Naive B cell (primary cell): ENCODE results near the gene TMEM204. TPM values are rescaled to one million over a fixed set of nuclear protein-coding genes. Genes with fewer than 3 reads are reported as not detected.
A peak's percentile ranks its signal among the peaks of the same experiment; 100 is the strongest.

ENCODE experiments used
- ATAC-seq, 2 donors: fragments of 150-1000 bp; cut with Tn5 transposase; 2 replicates each; pipeline ENCODE4 v1.10.0; 2021; ENCODE audit warnings: low read depth in 2 of 2, mild to moderate bottlenecking in 2 of 2, moderate library complexity in 2 of 2
- DNase-seq: peaks from one replicate; pipeline ENCODE4 v3.0.0; 2022
- H3K27ac Mint-ChIP-seq, 6 donors: one replicate each; pipeline ENCODE4 v1.8.0; 2020 to 2022; ENCODE audit warnings: mild to moderate bottlenecking in 6 of 6, mixed read lengths in 6 of 6, moderate library complexity in 5 of 6, inconsistent platforms in 2 of 6
- H3K27me3 Mint-ChIP-seq, 3 donors: one replicate each; pipeline ENCODE4 v1.8.0; 2021 to 2022; ENCODE audit warnings: mixed read lengths in 3 of 3, mild to moderate bottlenecking in 1 of 3
- H3K36me3 Mint-ChIP-seq, 2 donors: one replicate each; pipeline ENCODE4 v1.8.0; 2020 to 2022; ENCODE audit warnings: mixed read lengths in 2 of 2, inconsistent platforms in 1 of 2, mild to moderate bottlenecking in 1 of 2
- H3K4me1 Mint-ChIP-seq, 3 donors: one replicate each; pipeline ENCODE4 v1.8.0; 2020 to 2022; ENCODE audit warnings: mixed read lengths in 3 of 3, inconsistent platforms in 1 of 3, mild to moderate bottlenecking in 1 of 3, moderate library complexity in 1 of 3
- H3K4me3 Mint-ChIP-seq, 8 donors: one replicate each; pipeline ENCODE4 v1.8.0; 2020 to 2022; ENCODE audit warnings: mild to moderate bottlenecking in 8 of 8, mixed read lengths in 8 of 8, moderate library complexity in 8 of 8, inconsistent platforms in 2 of 8
- H3K9me3 Mint-ChIP-seq, 7 donors: one replicate each; pipeline ENCODE4 v1.8.0; 2020 to 2022; ENCODE audit warnings: mixed read lengths in 7 of 7, mild to moderate bottlenecking in 5 of 7, inconsistent platforms in 2 of 7, moderate library complexity in 1 of 7
- polyA plus RNA-seq, 6 donors: library from polyadenylated mRNA; unstranded; fragments of 300-500 nt; fragmentation: Illumina TruSeq; gene quantifications; one replicate each; pipeline ENCODE4 v1.2.3, GENCODE V29; 2021; ENCODE audit warnings: low read depth in 6 of 6

The TMEM204 gene
- polyA plus RNA-seq, 6 donors from 2014 or later = 5.2 to 23.9 (median 6.6) TPM

GRCh38 chr16:1541293-1542165 is 8.1 kb downstream of the TMEM204 start:
- no peak overlapping the region for H3K4me3 Mint-ChIP-seq

GRCh38 chr16:1542166-1542500 is 8.7 kb downstream of the TMEM204 start:
- peak overlapping the region in 1 of 6 donors; percentile 53 for H3K27ac Mint-ChIP-seq
- no peak for ATAC-seq

More at GRCh38 chr16:1541293-1542165, 8.1 kb downstream of the TMEM204 start:
- ATAC-seq (no peak), DNase-seq (no peak)
- Mint-ChIP-seq H3K36me3 (no peaks in the 10 kb centered on the region), H3K9me3 (no peaks in the 10 kb centered on the region), H3K27me3 (peaks cover 0 to 7% (median 0%) of the 10 kb centered on the region in 3 donors), H3K27ac (peak overlapping the region in 2 of 6 donors; percentile 15 to 44), H3K4me1 (peaks cover 19 to 60% (median 39%) of the 10 kb centered on the region in 3 donors)

GRCh38 chr16:1542533-1542932 is 9.1 kb downstream of the TMEM204 start:
- no peaks in the 10 kb centered on the region for H3K36me3 Mint-ChIP-seq
- no peaks in the 10 kb centered on the region for H3K9me3 Mint-ChIP-seq
- ATAC-seq (no peak), DNase-seq (no peak)
- H3K4me3 Mint-ChIP-seq = peak overlapping the region in 3 of 8 donors; percentile 53 to 74 (median 73)
- H3K27me3 Mint-ChIP-seq = no peaks in the 10 kb centered on the region
- peak overlapping the region in 2 of 6 donors; percentile 28 to 53 for H3K27ac Mint-ChIP-seq
- H3K4me1 Mint-ChIP-seq = peaks cover 16 to 53% (median 39%) of the 10 kb centered on the region in 3 donors

More at GRCh38 chr16:1542166-1542500, 8.7 kb downstream of the TMEM204 start:
- no peak for DNase-seq
- Mint-ChIP-seq H3K27me3 (peaks cover 0 to under 1% (median 0%) of the 10 kb centered on the region in 3 donors), H3K36me3 (no peaks in the 10 kb centered on the region), H3K4me3 (no peak overlapping the region), H3K4me1 (peaks cover 16 to 56% (median 39%) of the 10 kb centered on the region in 3 donors), H3K9me3 (no peaks in the 10 kb centered on the region)

- peak; percentile 71 for ATAC-seq
- Mint-ChIP-seq H3K9me3 (no peaks in the 10 kb centered on the region), H3K27me3 (no peaks in the 10 kb centered on the region), H3K4me3 (peak overlapping the region; percentile 2 to 83 (median 74)), H3K27ac (peak overlapping the region; percentile 5 to 89 (median 49)), H3K36me3 (no peaks in the 10 kb centered on the region), H3K4me1 (peaks cover 14 to 51% (median 36%) of the 10 kb centered on the region in 3 donors)
- peak; percentile 34 for DNase-seq
These were observed 9.8 kb downstream of the TMEM204 start for GRCh38 chr16:1543085-1543896.

GRCh38 chr16:1545044-1546040 is 11.9 kb downstream of the TMEM204 start:
- H3K4me1 Mint-ChIP-seq = peaks cover 11 to 49% (median 33%) of the 10 kb centered on the region in 3 donors
- H3K9me3 Mint-ChIP-seq = no peaks in the 10 kb centered on the region

GRCh38 chr16:1546430-1546829 is 13.0 kb downstream of the TMEM204 start:
- Mint-ChIP-seq H3K4me3 (peak overlapping the region in 1 of 8 donors; percentile 37), H3K9me3 (no peaks in the 10 kb centered on the region), H3K36me3 (no peaks in the 10 kb centered on the region), H3K27me3 (no peaks in the 10 kb centered on the region), H3K4me1 (peaks cover 11 to 45% (median 33%) of the 10 kb centered on the region in 3 donors), H3K27ac (peak overlapping the region in 3 of 6 donors; percentile 49 to 83 (median 82))
- DNase-seq = no peak
- ATAC-seq = no peak

More at GRCh38 chr16:1545044-1546040, 11.9 kb downstream of the TMEM204 start:
- peak overlapping the region in 5 of 8 donors; percentile 15 to 75 (median 53) for H3K4me3 Mint-ChIP-seq
- no peaks in the 10 kb centered on the region for H3K36me3 Mint-ChIP-seq
- no peak for ATAC-seq
- DNase-seq = no peak
- H3K27ac Mint-ChIP-seq = peak overlapping the region in 2 of 6 donors; percentile 39 to 76
- H3K27me3 Mint-ChIP-seq = no peaks in the 10 kb centered on the region

- DNase-seq (no peak), ATAC-seq (no peak)
- Mint-ChIP-seq H3K27ac (peak overlapping the region in 1 of 6 donors; percentile 36), H3K27me3 (no peaks in the 10 kb centered on the region), H3K9me3 (no peaks in the 10 kb centered on the region), H3K36me3 (no peaks in the 10 kb centered on the region), H3K4me1 (peaks cover 11 to 39% (median 22%) of the 10 kb centered on the region in 3 donors), H3K4me3 (peak overlapping the region in 1 of 8 donors; percentile 20)
These were observed 14.8 kb downstream of the TMEM204 start for GRCh38 chr16:1548233-1548632.

- H3K4me3 Mint-ChIP-seq = no peak overlapping the region
- ATAC-seq = no peak
- H3K27ac Mint-ChIP-seq = no peak overlapping the region
- H3K36me3 Mint-ChIP-seq = no peaks in the 10 kb centered on the region
- DNase-seq = no peak
- peaks cover 7 to 34% (median 17%) of the 10 kb centered on the region in 3 donors for H3K4me1 Mint-ChIP-seq
- H3K9me3 Mint-ChIP-seq = no peaks in the 10 kb centered on the region
- no peaks in the 10 kb centered on the region for H3K27me3 Mint-ChIP-seq
These were observed 15.3 kb downstream of the TMEM204 start for GRCh38 chr16:1548727-1549126.

- no peak for DNase-seq
- H3K36me3 Mint-ChIP-seq = no peaks in the 10 kb centered on the region
- no peak for ATAC-seq
- H3K27ac Mint-ChIP-seq = no peak overlapping the region
- H3K4me3 Mint-ChIP-seq = no peak overlapping the region
- no peaks in the 10 kb centered on the region for H3K9me3 Mint-ChIP-seq
- no peaks in the 10 kb centered on the region for H3K27me3 Mint-ChIP-seq
- peaks cover 6 to 20% (median 14%) of the 10 kb centered on the region in 3 donors for H3K4me1 Mint-ChIP-seq
These were observed 16.6 kb downstream of the TMEM204 start for GRCh38 chr16:1550069-1550468.

GRCh38 chr16:1550696-1551095 is 17.2 kb downstream of the TMEM204 start:
- no peak overlapping the region for H3K4me3 Mint-ChIP-seq
- no peaks in the 10 kb centered on the region for H3K36me3 Mint-ChIP-seq
- peaks cover 2 to 14% (median 9%) of the 10 kb centered on the region in 3 donors for H3K4me1 Mint-ChIP-seq
- no peaks in the 10 kb centered on the region for H3K9me3 Mint-ChIP-seq
- no peak overlapping the region for H3K27ac Mint-ChIP-seq
- no peak for ATAC-seq
- H3K27me3 Mint-ChIP-seq = no peaks in the 10 kb centered on the region
- DNase-seq = no peak

GRCh38 chr16:1551166-1551565 is 17.7 kb downstream of the TMEM204 start:
- no peak for ATAC-seq
- peaks cover 2 to 11% (median 5%) of the 10 kb centered on the region in 3 donors for H3K4me1 Mint-ChIP-seq
- no peaks in the 10 kb centered on the region for H3K27me3 Mint-ChIP-seq
- H3K36me3 Mint-ChIP-seq = no peaks in the 10 kb centered on the region
- no peak for DNase-seq
- no peak overlapping the region for H3K27ac Mint-ChIP-seq
- H3K4me3 Mint-ChIP-seq = no peak overlapping the region
- H3K9me3 Mint-ChIP-seq = no peaks in the 10 kb centered on the region

- no peak overlapping the region for H3K4me3 Mint-ChIP-seq
- ATAC-seq (no peak), DNase-seq (no peak)
- no peaks in the 10 kb centered on the region for H3K36me3 Mint-ChIP-seq
- no peak overlapping the region for H3K27ac Mint-ChIP-seq
- no peaks in the 10 kb centered on the region for H3K27me3 Mint-ChIP-seq
- H3K9me3 Mint-ChIP-seq = no peaks in the 10 kb centered on the region
- peaks cover 2 to 9% (median 5%) of the 10 kb centered on the region in 3 donors for H3K4me1 Mint-ChIP-seq
These were observed 18.7 kb downstream of the TMEM204 start for GRCh38 chr16:1552129-1552528.
